ENCODE measurements around the gene SLC9A8.

SLC9A8 gene

GRCh38 chr20:49919461-49919860, 106.8 kb downstream of the SLC9A8 start:
- no peak for DNase-seq

- no peak for DNase-seq
Measured at GRCh38 chr20:49924247-49924646, 111.6 kb downstream of the SLC9A8 start.

- no peak for DNase-seq
Measured at GRCh38 chr20:49925901-49926454, 113.3 kb downstream of the SLC9A8 start.

GRCh38 chr20:49928411-49929141, 115.9 kb downstream of the SLC9A8 start:
- DNase-seq = peak; percentile 80

- no peak for DNase-seq
Measured at GRCh38 chr20:49929142-49929494, 116.5 kb downstream of the SLC9A8 start.

- no peak for DNase-seq
Measured at GRCh38 chr20:49935746-49936152, 123.1 kb downstream of the SLC9A8 start.

- peak; percentile 97 for DNase-seq
Measured at GRCh38 chr20:49936153-49937026, 123.8 kb downstream of the SLC9A8 start, which contains the start of gene RNF114. Gene RNF114, plus strand, starts transcription at chr20:49936397. Its CDS starts 16 bp downstream, at chr20:49936413.

GRCh38 chr20:49937027-49937929, 124.7 kb downstream of the SLC9A8 start:
- DNase-seq = no peak

- DNase-seq = peak; percentile 27
Measured at GRCh38 chr20:49938173-49939163, 125.8 kb downstream of the SLC9A8 start.

GRCh38 chr20:49941456-49941855, 128.8 kb downstream of the SLC9A8 start:
- DNase-seq = no peak
